ENCODE measurements around the gene SLC44A3. TPM values are rescaled to one million over a fixed set of nuclear protein-coding genes. Genes with fewer than 3 reads are reported as not detected.
A peak's percentile ranks its signal among the peaks of the same experiment; 100 is the strongest.

SLC44A3 gene
- total and polyA plus RNA-seq, 2 experiments from 2014 or later: 2.9 to 4.5 TPM

GRCh38 chr1:94807742-94808491 is 12.2 kb upstream of the SLC44A3 start:
- H2AFZ ChIP-seq: no peak overlapping the region
- H3K79me2 ChIP-seq (replicated peaks; ENCODE audit: insufficient read depth): no peaks in the 10 kb centered on the region
- no peak overlapping the region for H3K4me3 ChIP-seq
- ATAC-seq (peak; percentile 33; the same call in 2 of the 3 replicates), DNase-seq (ENCODE audit: low spot score) (no peak)
- H3K27ac ChIP-seq (ENCODE audit: low read depth): no peak overlapping the region
- peaks cover 7% of the 10 kb centered on the region for H3K9me3 Mint-ChIP-seq
- H3K4me1 Mint-ChIP-seq: peaks cover 31% of the 10 kb centered on the region
- H3K27ac Mint-ChIP-seq: 0 out of 2 replicates have a peak overlapping the region, but pooled peaks have one; percentile 19
- TF ChIP-seq REST (IDR thresholded peaks at IDR 0.05; ENCODE audit: unreplicated experiment) (no peak), EZH2 (IDR thresholded peaks at IDR 0.05; ENCODE audit: low read depth, unreplicated experiment) (no peak), ZNF331 (CRISPR knock-in tag; IDR thresholded peaks at IDR 0.05; ENCODE audit: low read depth) (no peak), CREB1 (CRISPR knock-in tag; IDR thresholded peaks at IDR 0.05; ENCODE audit: low read depth) (no peak), ZNF114 (CRISPR knock-in tag; IDR thresholded peaks at IDR 0.05) (no peak), JUNB (IDR thresholded peaks at IDR 0.05; ENCODE audit: unreplicated experiment) (no peak), NANOG (IDR thresholded peaks at IDR 0.05; ENCODE audit: borderline replicate concordance) (no peak), POLR2AphosphoS5 (IDR thresholded peaks at IDR 0.05; ENCODE audit: low read depth) (no peak)
- TF ChIP-seq, protein P1, sequence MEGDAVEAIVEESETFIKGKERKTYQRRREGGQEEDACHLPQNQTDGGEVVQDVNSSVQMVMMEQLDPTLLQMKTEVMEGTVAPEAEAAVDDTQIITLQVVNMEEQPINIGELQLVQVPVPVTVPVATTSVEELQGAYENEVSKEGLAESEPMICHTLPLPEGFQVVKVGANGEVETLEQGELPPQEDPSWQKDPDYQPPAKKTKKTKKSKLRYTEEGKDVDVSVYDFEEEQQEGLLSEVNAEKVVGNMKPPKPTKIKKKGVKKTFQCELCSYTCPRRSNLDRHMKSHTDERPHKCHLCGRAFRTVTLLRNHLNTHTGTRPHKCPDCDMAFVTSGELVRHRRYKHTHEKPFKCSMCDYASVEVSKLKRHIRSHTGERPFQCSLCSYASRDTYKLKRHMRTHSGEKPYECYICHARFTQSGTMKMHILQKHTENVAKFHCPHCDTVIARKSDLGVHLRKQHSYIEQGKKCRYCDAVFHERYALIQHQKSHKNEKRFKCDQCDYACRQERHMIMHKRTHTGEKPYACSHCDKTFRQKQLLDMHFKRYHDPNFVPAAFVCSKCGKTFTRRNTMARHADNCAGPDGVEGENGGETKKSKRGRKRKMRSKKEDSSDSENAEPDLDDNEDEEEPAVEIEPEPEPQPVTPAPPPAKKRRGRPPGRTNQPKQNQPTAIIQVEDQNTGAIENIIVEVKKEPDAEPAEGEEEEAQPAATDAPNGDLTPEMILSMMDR (conservative IDR thresholded peaks at IDR 0.05; ENCODE audit: low read depth in 2 of 2): no peak
- TF ChIP-seq, protein P2, sequence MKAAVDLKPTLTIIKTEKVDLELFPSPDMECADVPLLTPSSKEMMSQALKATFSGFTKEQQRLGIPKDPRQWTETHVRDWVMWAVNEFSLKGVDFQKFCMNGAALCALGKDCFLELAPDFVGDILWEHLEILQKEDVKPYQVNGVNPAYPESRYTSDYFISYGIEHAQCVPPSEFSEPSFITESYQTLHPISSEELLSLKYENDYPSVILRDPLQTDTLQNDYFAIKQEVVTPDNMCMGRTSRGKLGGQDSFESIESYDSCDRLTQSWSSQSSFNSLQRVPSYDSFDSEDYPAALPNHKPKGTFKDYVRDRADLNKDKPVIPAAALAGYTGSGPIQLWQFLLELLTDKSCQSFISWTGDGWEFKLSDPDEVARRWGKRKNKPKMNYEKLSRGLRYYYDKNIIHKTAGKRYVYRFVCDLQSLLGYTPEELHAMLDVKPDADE (IDR thresholded peaks at IDR 0.05): no peak
- H3K9me2 ChIP-seq (ENCODE audit: insufficient read depth): no peaks in the 10 kb centered on the region
- H3K4me2 ChIP-seq: peak overlapping the region; percentile 81; the same call in 1 of the 2 replicates
- no peaks in the 10 kb centered on the region for H3F3A ChIP-seq (replicated peaks; ENCODE audit: low read depth)
- peaks cover 30% of the 10 kb centered on the region for H3K4me1 ChIP-seq (ENCODE audit: insufficient read depth)
- H3K27me3 ChIP-seq (ENCODE audit: insufficient read depth): no peaks in the 10 kb centered on the region
- no peak overlapping the region for H3K4me3 Mint-ChIP-seq
- H3K36me3 ChIP-seq (ENCODE audit: insufficient read depth): no peaks in the 10 kb centered on the region
- H3K36me3 Mint-ChIP-seq (ENCODE audit: low read depth): peaks cover 12% of the 10 kb centered on the region
- peaks cover 4% of the 10 kb centered on the region for H3K27me3 Mint-ChIP-seq (ENCODE audit: insufficient read depth, low read depth, poor library complexity)
- H4K20me1 ChIP-seq (replicated peaks; ENCODE audit: insufficient read depth): no peaks in the 10 kb centered on the region

Data from GM23338 (cell line).